Ishikawa (cell line): ENCODE data around the gene ZNF138.

Source experiments
- CEBPB ChIP-seq: IDR thresholded peaks from 2 replicates; pipeline ENCODE4 v1.6.1; 2012
- CREB1 ChIP-seq: IDR thresholded peaks from 2 replicates; pipeline ENCODE4 v1.6.1; 2012; ENCODE audit warnings: low read depth
- EGR1 ChIP-seq: IDR thresholded peaks from 2 replicates; pipeline ENCODE4 v1.6.1; 2012
- EP300 ChIP-seq: IDR thresholded peaks from 2 replicates; pipeline ENCODE4 v1.6.1; 2012; ENCODE audit warnings: borderline replicate concordance
- FOXM1 ChIP-seq: IDR thresholded peaks from 2 replicates; pipeline ENCODE4 v1.6.1; 2012; ENCODE audit warnings: low read depth, borderline replicate concordance
- MAX ChIP-seq: IDR thresholded peaks from 2 replicates; pipeline ENCODE4 v1.6.1; 2012
- NFIC ChIP-seq: IDR thresholded peaks from 2 replicates; pipeline ENCODE4 v1.6.1; 2012
- RAD21 ChIP-seq: IDR thresholded peaks from 2 replicates; pipeline ENCODE4 v1.6.1; 2012; ENCODE audit warnings: low read depth
- TAF1 ChIP-seq: IDR thresholded peaks from 2 replicates; pipeline ENCODE4 v1.6.1; 2012; ENCODE audit warnings: low read depth, mild to moderate bottlenecking
- TCF12 ChIP-seq: IDR thresholded peaks from 2 replicates; pipeline ENCODE4 v1.6.1; 2012; ENCODE audit warnings: low read depth
- TEAD4 ChIP-seq: IDR thresholded peaks from 2 replicates; pipeline ENCODE4 v1.6.1; 2012
- YY1 ChIP-seq: IDR thresholded peaks from 2 replicates; pipeline ENCODE4 v1.6.1; 2012; ENCODE audit warnings: low read depth
- ZBTB7A ChIP-seq: IDR thresholded peaks from 2 replicates; pipeline ENCODE4 v1.6.1; 2012; ENCODE audit warnings: low read depth
- TF ChIP-seq, protein P1 (sequence below): IDR thresholded peaks from 2 replicates; pipeline ENCODE4 v1.6.1; 2012
- TF ChIP-seq, protein P2 (sequence below): IDR thresholded peaks from 2 replicates; pipeline ENCODE4 v1.6.1; 2012; ENCODE audit warnings: low read depth, mild to moderate bottlenecking

Gene ZNF138

GRCh38 chr7:64811767-64812166, 17.5 kb downstream of the ZNF138 start:
- no peak for TF ChIP-seq TEAD4
- no peak for TF ChIP-seq NFIC
- TF ChIP-seq TCF12, result no peak
- TF ChIP-seq MAX, result no peak

DNA sequence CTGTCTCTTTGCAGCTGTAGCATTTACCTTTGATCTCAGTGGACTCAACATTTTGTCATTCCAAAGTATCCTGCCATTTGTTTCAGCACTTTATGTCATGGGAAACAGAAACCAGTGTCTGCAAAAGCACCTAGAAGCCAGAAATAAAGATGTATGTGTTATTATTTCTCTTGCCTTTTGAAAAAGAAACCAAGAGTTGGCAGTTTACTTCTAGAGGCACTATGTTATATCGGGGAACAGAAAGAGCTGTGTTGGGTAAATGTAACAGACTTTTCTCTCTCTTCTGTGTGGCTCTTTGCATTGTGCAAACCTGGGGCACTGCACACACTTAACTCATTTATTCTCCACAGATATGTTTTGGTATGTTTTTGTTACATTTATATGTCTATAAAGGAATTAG, 36.7 kb downstream of the ZNF138 start:
- TF ChIP-seq, protein P1, sequence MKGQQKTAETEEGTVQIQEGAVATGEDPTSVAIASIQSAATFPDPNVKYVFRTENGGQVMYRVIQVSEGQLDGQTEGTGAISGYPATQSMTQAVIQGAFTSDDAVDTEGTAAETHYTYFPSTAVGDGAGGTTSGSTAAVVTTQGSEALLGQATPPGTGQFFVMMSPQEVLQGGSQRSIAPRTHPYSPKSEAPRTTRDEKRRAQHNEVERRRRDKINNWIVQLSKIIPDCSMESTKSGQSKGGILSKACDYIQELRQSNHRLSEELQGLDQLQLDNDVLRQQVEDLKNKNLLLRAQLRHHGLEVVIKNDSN, result no peak
- no peak for TF ChIP-seq CREB1
- TF ChIP-seq TEAD4, result no peak
- TF ChIP-seq YY1, result no peak
- TF ChIP-seq EGR1, result no peak
- no peak for TF ChIP-seq MAX
- no peak for TF ChIP-seq NFIC
- TF ChIP-seq CEBPB, result no peak
- TF ChIP-seq, protein P2, sequence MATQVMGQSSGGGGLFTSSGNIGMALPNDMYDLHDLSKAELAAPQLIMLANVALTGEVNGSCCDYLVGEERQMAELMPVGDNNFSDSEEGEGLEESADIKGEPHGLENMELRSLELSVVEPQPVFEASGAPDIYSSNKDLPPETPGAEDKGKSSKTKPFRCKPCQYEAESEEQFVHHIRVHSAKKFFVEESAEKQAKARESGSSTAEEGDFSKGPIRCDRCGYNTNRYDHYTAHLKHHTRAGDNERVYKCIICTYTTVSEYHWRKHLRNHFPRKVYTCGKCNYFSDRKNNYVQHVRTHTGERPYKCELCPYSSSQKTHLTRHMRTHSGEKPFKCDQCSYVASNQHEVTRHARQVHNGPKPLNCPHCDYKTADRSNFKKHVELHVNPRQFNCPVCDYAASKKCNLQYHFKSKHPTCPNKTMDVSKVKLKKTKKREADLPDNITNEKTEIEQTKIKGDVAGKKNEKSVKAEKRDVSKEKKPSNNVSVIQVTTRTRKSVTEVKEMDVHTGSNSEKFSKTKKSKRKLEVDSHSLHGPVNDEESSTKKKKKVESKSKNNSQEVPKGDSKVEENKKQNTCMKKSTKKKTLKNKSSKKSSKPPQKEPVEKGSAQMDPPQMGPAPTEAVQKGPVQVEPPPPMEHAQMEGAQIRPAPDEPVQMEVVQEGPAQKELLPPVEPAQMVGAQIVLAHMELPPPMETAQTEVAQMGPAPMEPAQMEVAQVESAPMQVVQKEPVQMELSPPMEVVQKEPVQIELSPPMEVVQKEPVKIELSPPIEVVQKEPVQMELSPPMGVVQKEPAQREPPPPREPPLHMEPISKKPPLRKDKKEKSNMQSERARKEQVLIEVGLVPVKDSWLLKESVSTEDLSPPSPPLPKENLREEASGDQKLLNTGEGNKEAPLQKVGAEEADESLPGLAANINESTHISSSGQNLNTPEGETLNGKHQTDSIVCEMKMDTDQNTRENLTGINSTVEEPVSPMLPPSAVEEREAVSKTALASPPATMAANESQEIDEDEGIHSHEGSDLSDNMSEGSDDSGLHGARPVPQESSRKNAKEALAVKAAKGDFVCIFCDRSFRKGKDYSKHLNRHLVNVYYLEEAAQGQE, result no peak
- no peak for TF ChIP-seq TCF12
- TF ChIP-seq EP300, result no peak

DNA sequence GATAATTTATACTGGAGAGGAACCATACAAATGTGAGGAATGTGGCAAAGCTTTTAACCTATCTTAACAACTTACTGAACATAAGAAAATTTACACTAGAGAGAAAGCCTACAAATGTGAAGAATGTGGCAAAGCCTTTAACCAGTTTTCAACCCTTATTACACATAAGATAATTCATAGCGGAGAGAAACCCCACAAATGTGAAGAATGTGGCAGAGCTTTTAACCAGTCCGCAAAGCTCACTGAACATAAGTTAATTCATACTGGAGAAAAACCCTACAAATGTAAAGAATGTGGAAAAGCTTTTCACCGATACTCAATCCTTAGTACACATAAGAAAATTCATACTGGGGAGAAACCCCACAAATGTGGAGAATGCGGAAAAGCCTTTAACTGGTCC, 37.9 kb downstream of the ZNF138 start:
- TF ChIP-seq EP300 (no peak), YY1 (no peak), CEBPB (no peak), TAF1 (no peak)
- TF ChIP-seq, protein P2, result no peak

DNA sequence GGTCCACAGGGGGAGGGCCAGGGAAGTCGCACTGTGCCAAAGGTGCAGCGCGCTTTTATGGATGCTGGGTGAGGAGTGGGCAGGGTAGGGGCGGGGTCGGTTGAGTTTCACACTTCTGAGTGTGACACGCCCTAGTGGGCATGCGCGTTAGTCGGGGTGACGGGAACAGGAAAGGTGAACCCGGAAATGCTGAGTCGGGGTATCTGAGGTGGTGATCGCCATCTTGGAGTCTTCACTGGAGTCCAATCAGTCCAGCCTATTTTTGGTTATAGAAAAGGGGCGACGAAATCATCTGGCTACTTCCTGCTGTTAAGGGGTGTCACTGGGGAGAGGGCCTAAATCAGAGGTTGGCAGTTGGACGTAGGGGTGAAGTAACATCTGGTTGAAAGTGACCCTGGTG, 40.8 kb downstream of the ZNF138 start:
- TF ChIP-seq, protein P2, result no peak
- TF ChIP-seq EP300 (no peak), YY1 (no peak), TAF1 (no peak), ZBTB7A (no peak), TCF12 (no peak), NFIC (no peak), TEAD4 (no peak), EGR1 (no peak), FOXM1 (no peak)

GRCh38 chr7:64838691-64839090, 44.5 kb downstream of the ZNF138 start:
- no peak for TF ChIP-seq CREB1
- no peak for TF ChIP-seq MAX
- TF ChIP-seq, protein P1, result no peak
- no peak for TF ChIP-seq TAF1
- TF ChIP-seq EGR1, result no peak
- TF ChIP-seq YY1, result no peak
- no peak for TF ChIP-seq TCF12
- TF ChIP-seq FOXM1, result no peak

- TF ChIP-seq EP300 (no peak), EGR1 (no peak), TEAD4 (no peak), YY1 (no peak), TCF12 (no peak), CEBPB (no peak), ZBTB7A (no peak), RAD21 (no peak), CREB1 (no peak), TAF1 (no peak), NFIC (no peak), MAX (no peak), FOXM1 (no peak)
- TF ChIP-seq, protein P2, result no peak
- TF ChIP-seq, protein P1, result no peak
Measured at GRCh38 chr7:64839910-64840309, 45.7 kb downstream of the ZNF138 start.
